ENCODE results near the gene DLK2.

Gene DLK2

GRCh38 chr6:43457643-43458042 is 2.3 kb upstream of the DLK2 start:
- CTCF ChIA-PET = interaction anchor here (0.7 to 3.0 kb wide), 2 partner anchors 49 to 142 kb away, joined by 3 to 13 read pairs; no protein-coding TSS in a partner anchor
- TF ChIP-seq CTCF (conservative IDR thresholded peaks at IDR 0.05; ENCODE audit: low read depth) = no peak
- no peak for DNase-seq (ENCODE audit: low spot score)
- H3K27ac ChIP-seq = no peak overlapping the region
- POLR2A ChIA-PET (ENCODE audit: low non-redundant PET) = no interaction called here

GRCh38 chr6:43454696-43455530 is 435 bp downstream of the DLK2 start:
- ChIA-PET POLR2A (ENCODE audit: low non-redundant PET) (no interaction called here), CTCF (interaction anchor here (0.6 to 2.7 kb wide), 7 partner anchors 11 to 172 kb away, joined by 3 to 14 read pairs (median 5); no protein-coding TSS in a partner anchor)
- DNase-seq (ENCODE audit: low spot score) = peak; percentile 50
- peak overlapping the region; percentile 90 for H3K27ac ChIP-seq
- peak; percentile 57; the same call in 1 of the 2 replicates for TF ChIP-seq CTCF (conservative IDR thresholded peaks at IDR 0.05; ENCODE audit: low read depth)

- peak overlapping the region; percentile 90 for H3K27ac ChIP-seq
- TF ChIP-seq CTCF (conservative IDR thresholded peaks at IDR 0.05; ENCODE audit: low read depth) = peak; percentile 94
- ChIA-PET POLR2A (ENCODE audit: low non-redundant PET) (no interaction called here), CTCF (interaction anchor here (0.6 to 2.7 kb wide), 11 partner anchors 12 to 172 kb away, joined by 3 to 14 read pairs (median 4); no protein-coding TSS in a partner anchor)
- peak; percentile 71 for DNase-seq (ENCODE audit: low spot score)
Measured at GRCh38 chr6:43454290-43454695, 1.1 kb downstream of the DLK2 start.

GRCh38 chr6:43453831-43454230 is 1.5 kb downstream of the DLK2 start:
- peak overlapping the region; percentile 90 for H3K27ac ChIP-seq
- ChIA-PET CTCF (interaction anchor here (0.6 to 1.7 kb wide), 10 partner anchors 12 to 171 kb away, joined by 3 to 10 read pairs (median 4); no protein-coding TSS in a partner anchor), POLR2A (ENCODE audit: low non-redundant PET) (no interaction called here)
- no peak for DNase-seq (ENCODE audit: low spot score)
- no peak for TF ChIP-seq CTCF (conservative IDR thresholded peaks at IDR 0.05; ENCODE audit: low read depth)

DNA sequence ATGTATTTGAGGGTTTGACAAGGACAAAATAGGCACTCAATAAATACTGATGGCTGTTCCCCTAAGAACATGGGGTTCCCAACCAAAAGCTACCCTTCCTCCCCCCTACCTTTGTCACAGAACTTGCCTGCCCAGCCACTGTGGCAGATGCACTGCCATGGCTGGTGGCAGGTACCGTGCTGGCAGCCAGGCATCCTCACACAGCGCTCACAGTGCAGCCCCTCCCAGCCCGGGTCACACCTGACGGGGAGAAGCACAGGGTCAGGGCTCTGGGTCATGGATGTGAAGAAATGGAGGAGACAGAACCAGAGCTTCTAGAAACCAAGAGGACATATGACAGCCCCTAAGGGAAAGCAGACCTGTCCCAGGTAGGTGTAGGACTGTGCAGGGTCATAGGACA is 2.5 kb downstream of the DLK2 start:
- POLR2A ChIA-PET (ENCODE audit: low non-redundant PET) = no interaction called here
- DNase-seq (ENCODE audit: low spot score) = no peak
- peak overlapping the region; percentile 72; the same call in 1 of the 2 replicates for H3K27ac ChIP-seq
- CTCF ChIA-PET = interaction anchor here (0.6 kb wide), 1 partner anchor 48 kb away, joined by 3 read pairs; no protein-coding TSS in a partner anchor
- TF ChIP-seq CTCF (conservative IDR thresholded peaks at IDR 0.05; ENCODE audit: low read depth) = no peak

- no peak for DNase-seq (ENCODE audit: low spot score)
- H3K27ac ChIP-seq = peak overlapping the region; percentile 72
- no peak for TF ChIP-seq CTCF (conservative IDR thresholded peaks at IDR 0.05; ENCODE audit: low read depth)
- ChIA-PET CTCF (interaction anchor here (0.7 kb wide), 1 partner anchor 144 kb away, joined by 3 read pairs; no protein-coding TSS in a partner anchor), POLR2A (ENCODE audit: low non-redundant PET) (no interaction called here)
Measured at GRCh38 chr6:43451939-43452338, 3.4 kb downstream of the DLK2 start.
